Keratinocyte (primary cell): Measurements from ENCODE around the gene BORCS8. TPM values are rescaled to one million over a fixed set of nuclear protein-coding genes. Genes with fewer than 3 reads are reported as not detected.

Experiments used
- DNase-seq: peaks from one replicate; pipeline ENCODE4 v3.0.0-alpha.2; 2011; ENCODE audit warnings: low read depth, missing footprints, low spot score
- FAIRE-seq: peaks from 2 replicates; lab custom pipeline; 2011; peaks lifted over from hg19 to GRCh38; lab: Jason Lieb, UNC
- H2AFZ ChIP-seq: 2 replicates; pipeline ENCODE4 v1.6.0; 2012; ENCODE audit warnings: low read length, control low read depth, inconsistent platforms; ENCODE audit not compliant: control insufficient read depth
- H3K27ac ChIP-seq: 2 replicates; pipeline ENCODE4 v1.5.1; 2011; ENCODE audit warnings: low read length; ENCODE audit not compliant: control insufficient read depth, insufficient read depth
- H3K27me3 ChIP-seq: 3 replicates; pipeline ENCODE4 v1.6.0; 2011; ENCODE audit warnings: low read length; ENCODE audit not compliant: control insufficient read depth, insufficient read depth; ENCODE audit errors: extremely low read depth
- H3K36me3 ChIP-seq, 2 experiments: 2 replicates in 1 of 2; 3 replicates in 1 of 2; pipeline ENCODE4 v1.5.1; 2011; ENCODE audit warnings: low read length in 2 of 2, mild to moderate bottlenecking in 1 of 2; ENCODE audit not compliant: control insufficient read depth in 2 of 2, insufficient read depth in 2 of 2; ENCODE audit errors: extremely low read depth in 1 of 2
- H3K4me1 ChIP-seq: 3 replicates; pipeline ENCODE4 v1.5.1; 2011; ENCODE audit warnings: low read length; ENCODE audit not compliant: control insufficient read depth, insufficient read depth; ENCODE audit errors: extremely low read depth
- H3K4me2 ChIP-seq: 3 replicates; pipeline ENCODE4 v1.6.0; 2011; ENCODE audit warnings: low read depth, low read length; ENCODE audit not compliant: control insufficient read depth, insufficient read depth; ENCODE audit errors: extremely low read depth
- H3K4me3 ChIP-seq, 3 experiments: fragments of 200-600 bp in 1 of 3; sonication (generic) in 1 of 3; 2 replicates in 2 of 3; 3 replicates in 1 of 3; pipeline ENCODE4 v1.5.1; 2011 to 2016; ENCODE audit warnings: low read length in 3 of 3, mild to moderate bottlenecking in 3 of 3, control low read depth in 2 of 3, inconsistent platforms in 1 of 3, low read depth in 1 of 3, mixed read lengths in 1 of 3, mixed run types in 1 of 3, moderate library complexity in 1 of 3; ENCODE audit not compliant: control insufficient read depth in 2 of 3, insufficient read depth in 2 of 3; ENCODE audit errors: extremely low read depth in 1 of 3
- H3K79me2 ChIP-seq: 2 replicates; pipeline ENCODE4 v1.6.0; 2012; ENCODE audit warnings: low read length; ENCODE audit not compliant: control insufficient read depth, insufficient read depth
- H3K9ac ChIP-seq: 3 replicates; pipeline ENCODE4 v1.6.0; 2011; ENCODE audit warnings: low read length; ENCODE audit not compliant: control insufficient read depth, insufficient read depth; ENCODE audit errors: extremely low read depth
- H3K9me1 ChIP-seq: 3 replicates; pipeline ENCODE4 v1.6.0; 2011; ENCODE audit warnings: low read length; ENCODE audit not compliant: control insufficient read depth, insufficient read depth; ENCODE audit errors: extremely low read depth
- H3K9me3 ChIP-seq: 2 replicates; pipeline ENCODE4 v1.5.1; 2012; ENCODE audit warnings: low read depth, low read length; ENCODE audit not compliant: control insufficient read depth
- H4K20me1 ChIP-seq: 3 replicates; pipeline ENCODE4 v1.6.0; 2011; ENCODE audit warnings: low read length; ENCODE audit not compliant: control insufficient read depth, insufficient read depth; ENCODE audit errors: extremely low read depth
- EZH2 ChIP-seq: IDR thresholded peaks from one replicate; pipeline ENCODE4 v1.6.1; 2012; ENCODE audit warnings: inconsistent platforms, mild to moderate bottlenecking, low read length, moderate library complexity
- dilution Hi-C: fragments of 300-500 bp; cut with MboI; formaldehyde crosslinking; loops from one replicate; pipeline ENCODE4 v1.7.0; 2020; ENCODE audit warnings: low sequenced_read_pairs; ENCODE audit not compliant: extremely low pct_ligation_motif_present
- polyA plus RNA-seq, 5 experiments: library from polyadenylated mRNA; depleted of rRNA in 3 of 5; stranded (reverse) in 3 of 5; stranded (forward) in 1 of 5; unstranded in 1 of 5; fragments of >200 nt; gene quantifications; 1 replicate in 1 of 5; 2 replicates in 3 of 5; 3 replicates in 1 of 5; pipeline versions ENCODE4 v1.2.1 to v1.2.3, GENCODE V29; 2011 to 2012; ENCODE audit warnings: missing spikeins in 2 of 5, low read depth in 1 of 5, low replicate concordance in 1 of 5
- TF ChIP-seq, protein P1 (sequence below), 3 experiments: IDR thresholded peaks in 1 of 3; conservative IDR thresholded peaks in 1 of 3; optimal IDR thresholded peaks in 1 of 3; 2 replicates in 2 of 3; 3 replicates in 1 of 3; pipeline versions ENCODE3 to v1.5.1; 2011; ENCODE audit warnings: low read length in 3 of 3, mild to moderate bottlenecking in 3 of 3, moderate library complexity in 2 of 3, control low read depth in 1 of 3, inconsistent platforms in 1 of 3; ENCODE audit not compliant: insufficient read depth in 2 of 3; ENCODE audit errors: extremely low read depth in 1 of 3

BORCS8 gene
- polyA plus RNA-seq, 1 donor (not counting 4 experiments of a cell fraction or from before 2014, with no cell fraction given), result 16.3 TPM

DNA sequence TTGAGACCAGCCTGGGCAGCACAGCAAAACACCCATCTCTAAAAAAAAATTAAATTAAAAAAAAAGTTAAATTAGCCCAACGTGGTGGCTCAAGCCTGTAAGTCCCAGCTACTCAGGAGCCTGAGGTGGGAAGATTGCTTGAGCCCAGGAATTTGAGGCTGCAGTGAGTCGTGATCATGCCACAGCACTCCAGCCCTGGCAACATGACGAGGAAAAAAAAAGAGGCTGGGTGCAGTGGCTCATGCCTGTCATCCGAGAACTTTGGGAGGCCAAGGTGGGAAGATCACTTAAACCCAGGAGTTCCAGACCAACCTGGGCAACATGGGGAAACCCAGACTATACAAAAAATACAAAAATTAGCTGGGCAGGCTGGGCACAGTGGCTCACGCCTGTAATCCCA, 51.5 kb downstream of the BORCS8 start:
- Histone ChIP-seq H3K27me3 (no peaks in the 10 kb centered on the region), H3K9ac (no peak overlapping the region), H3K9me1 (no peaks in the 10 kb centered on the region), H3K27ac (no peak overlapping the region), H3K4me3 (no peak overlapping the region), H3K4me2 (no peak overlapping the region), H3K4me1 (peaks cover 6% of the 10 kb centered on the region), H3K79me2 (peaks cover 3% of the 10 kb centered on the region), H3K9me3 (no peaks in the 10 kb centered on the region), H3K36me3 (no peaks in the 10 kb centered on the region), H2AFZ (no peak overlapping the region), H4K20me1 (no peaks in the 10 kb centered on the region)
- FAIRE-seq (no peak), DNase-seq (no peak)
- dilution Hi-C loops, result no loop called here
- TF ChIP-seq, protein P1, sequence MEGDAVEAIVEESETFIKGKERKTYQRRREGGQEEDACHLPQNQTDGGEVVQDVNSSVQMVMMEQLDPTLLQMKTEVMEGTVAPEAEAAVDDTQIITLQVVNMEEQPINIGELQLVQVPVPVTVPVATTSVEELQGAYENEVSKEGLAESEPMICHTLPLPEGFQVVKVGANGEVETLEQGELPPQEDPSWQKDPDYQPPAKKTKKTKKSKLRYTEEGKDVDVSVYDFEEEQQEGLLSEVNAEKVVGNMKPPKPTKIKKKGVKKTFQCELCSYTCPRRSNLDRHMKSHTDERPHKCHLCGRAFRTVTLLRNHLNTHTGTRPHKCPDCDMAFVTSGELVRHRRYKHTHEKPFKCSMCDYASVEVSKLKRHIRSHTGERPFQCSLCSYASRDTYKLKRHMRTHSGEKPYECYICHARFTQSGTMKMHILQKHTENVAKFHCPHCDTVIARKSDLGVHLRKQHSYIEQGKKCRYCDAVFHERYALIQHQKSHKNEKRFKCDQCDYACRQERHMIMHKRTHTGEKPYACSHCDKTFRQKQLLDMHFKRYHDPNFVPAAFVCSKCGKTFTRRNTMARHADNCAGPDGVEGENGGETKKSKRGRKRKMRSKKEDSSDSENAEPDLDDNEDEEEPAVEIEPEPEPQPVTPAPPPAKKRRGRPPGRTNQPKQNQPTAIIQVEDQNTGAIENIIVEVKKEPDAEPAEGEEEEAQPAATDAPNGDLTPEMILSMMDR (optimal IDR thresholded peaks at IDR 0.05 in 1 of 3, IDR thresholded peaks at IDR 0.05 in 1 of 3, conservative IDR thresholded peaks at IDR 0.05 in 1 of 3; ENCODE audit: extremely low read depth in 1 of 3, insufficient read depth in 2 of 3, low read length in 3 of 3), result no peak
- no peak for TF ChIP-seq EZH2

GRCh38 chr19:19139876-19140229, 52.1 kb downstream of the BORCS8 start:
- Histone ChIP-seq H3K4me3 (no peak overlapping the region), H3K9me1 (no peaks in the 10 kb centered on the region), H3K9ac (no peak overlapping the region), H3K4me2 (no peak overlapping the region), H4K20me1 (no peaks in the 10 kb centered on the region), H3K79me2 (peaks cover 3% of the 10 kb centered on the region), H3K36me3 (no peaks in the 10 kb centered on the region), H3K4me1 (peaks cover 6% of the 10 kb centered on the region), H3K9me3 (no peaks in the 10 kb centered on the region), H2AFZ (no peak overlapping the region), H3K27ac (no peak overlapping the region), H3K27me3 (no peaks in the 10 kb centered on the region)
- no peak for TF ChIP-seq EZH2
- TF ChIP-seq, protein P1 (optimal IDR thresholded peaks at IDR 0.05 in 1 of 3, IDR thresholded peaks at IDR 0.05 in 1 of 3, conservative IDR thresholded peaks at IDR 0.05 in 1 of 3; ENCODE audit: extremely low read depth in 1 of 3, insufficient read depth in 2 of 3, low read length in 3 of 3), result no peak
- DNase-seq (no peak), FAIRE-seq (no peak)
- dilution Hi-C loops, result no loop called here
